H1 (cell line): ENCODE results near the gene REPS2. TPM values are rescaled to one million over a fixed set of nuclear protein-coding genes. Genes with fewer than 3 reads are reported as not detected.

Experiments used
- SP2 ChIP-seq: IDR thresholded peaks from 2 replicates; pipeline ENCODE4 v1.6.1; 2012; ENCODE audit warnings: mild to moderate bottlenecking, low read length, inconsistent platforms
- TBP ChIP-seq: IDR thresholded peaks from 2 replicates; pipeline ENCODE4 v1.6.1; 2011; ENCODE audit warnings: low read depth, low read length, improper control_type of control experiment
- polyA plus RNA-seq, 7 experiments: library from polyadenylated mRNA; depleted of rRNA in 3 of 7; stranded (reverse) in 5 of 7; unstranded in 2 of 7; fragments of >200 nt in 5 of 7; fragments of 200-250 nt in 2 of 7; gene quantifications; 1 replicate in 5 of 7; 2 replicates in 1 of 7; 4 replicates in 1 of 7; pipeline versions ENCODE4 v1.2.1 to v1.2.3, GENCODE V29; 2011 to 2013; ENCODE audit warnings: missing spikeins in 2 of 7, mixed read lengths in 2 of 7
- total RNA-seq: library from RNA; stranded (reverse); fragmentation: NEBNext Ultra II Directional; extraction: Animal tissue kit (Norgen Biotek cat#: 25700); gene quantifications from 2 replicates; pipeline ENCODE4 v1.2.1, GENCODE V29; 2021

The REPS2 gene
- total and polyA plus RNA-seq, 2 of the 8 experiments (the other 6 are each of a cell fraction or from before 2014, with no cell fraction given), result 0.79 to 4.3 TPM

GRCh38 chrX:17065100-17065499, 118.6 kb downstream of the REPS2 start (continued):
- TF ChIP-seq TBP (no peak), SP2 (no peak)
